Measurements from ENCODE around the gene PCNX2. TPM values are rescaled to one million over a fixed set of nuclear protein-coding genes. Genes with fewer than 3 reads are reported as not detected.
A peak's percentile ranks its signal among the peaks of the same experiment; 100 is the strongest.

PCNX2 gene
- total RNA-seq, 4 donors from 2014 or later, result 12.1 to 35.1 (median 15.8) TPM

DNA sequence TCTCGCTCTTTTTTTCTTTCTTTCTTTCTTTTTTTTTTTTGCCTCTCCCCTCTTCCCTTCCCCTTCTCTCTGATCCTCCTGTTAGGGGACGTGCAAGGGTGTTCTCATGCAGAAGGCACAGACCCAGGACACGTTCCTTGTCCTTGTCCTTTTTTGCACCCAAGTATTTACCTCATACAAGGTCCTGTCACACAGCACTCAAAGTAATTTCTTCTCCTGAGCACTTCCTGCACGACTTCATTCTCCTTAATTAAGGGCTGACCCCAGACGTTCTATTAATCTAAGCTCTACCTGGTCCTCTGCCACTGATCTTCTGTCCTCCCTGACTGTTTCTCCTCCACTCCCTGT is 424 bp upstream of the PCNX2 start:
- Histone ChIP-seq H3K27ac (no peak overlapping the region), H3K36me3 (no peaks in the 10 kb centered on the region), H3K4me1 (no peaks in the 10 kb centered on the region), H3K27me3 (no peaks in the 10 kb centered on the region), H3K9me3 (no peaks in the 10 kb centered on the region), H3K4me3 (replicated peaks in 1 of 3) (peak overlapping the region in 1 of 3 donors; percentile 85)
- 6 to 11% methylated on average over 5 of the region's 5 CpGs for WGBS, 2 donors
- intact Hi-C loops (cut with DNase I), result no loop called here
- DNase-seq, result no peak
- TF ChIP-seq, protein P1, sequence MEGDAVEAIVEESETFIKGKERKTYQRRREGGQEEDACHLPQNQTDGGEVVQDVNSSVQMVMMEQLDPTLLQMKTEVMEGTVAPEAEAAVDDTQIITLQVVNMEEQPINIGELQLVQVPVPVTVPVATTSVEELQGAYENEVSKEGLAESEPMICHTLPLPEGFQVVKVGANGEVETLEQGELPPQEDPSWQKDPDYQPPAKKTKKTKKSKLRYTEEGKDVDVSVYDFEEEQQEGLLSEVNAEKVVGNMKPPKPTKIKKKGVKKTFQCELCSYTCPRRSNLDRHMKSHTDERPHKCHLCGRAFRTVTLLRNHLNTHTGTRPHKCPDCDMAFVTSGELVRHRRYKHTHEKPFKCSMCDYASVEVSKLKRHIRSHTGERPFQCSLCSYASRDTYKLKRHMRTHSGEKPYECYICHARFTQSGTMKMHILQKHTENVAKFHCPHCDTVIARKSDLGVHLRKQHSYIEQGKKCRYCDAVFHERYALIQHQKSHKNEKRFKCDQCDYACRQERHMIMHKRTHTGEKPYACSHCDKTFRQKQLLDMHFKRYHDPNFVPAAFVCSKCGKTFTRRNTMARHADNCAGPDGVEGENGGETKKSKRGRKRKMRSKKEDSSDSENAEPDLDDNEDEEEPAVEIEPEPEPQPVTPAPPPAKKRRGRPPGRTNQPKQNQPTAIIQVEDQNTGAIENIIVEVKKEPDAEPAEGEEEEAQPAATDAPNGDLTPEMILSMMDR (IDR thresholded peaks at IDR 0.05), result no peak
- TF ChIP-seq POLR2A (IDR thresholded peaks at IDR 0.05), result no peak

DNA sequence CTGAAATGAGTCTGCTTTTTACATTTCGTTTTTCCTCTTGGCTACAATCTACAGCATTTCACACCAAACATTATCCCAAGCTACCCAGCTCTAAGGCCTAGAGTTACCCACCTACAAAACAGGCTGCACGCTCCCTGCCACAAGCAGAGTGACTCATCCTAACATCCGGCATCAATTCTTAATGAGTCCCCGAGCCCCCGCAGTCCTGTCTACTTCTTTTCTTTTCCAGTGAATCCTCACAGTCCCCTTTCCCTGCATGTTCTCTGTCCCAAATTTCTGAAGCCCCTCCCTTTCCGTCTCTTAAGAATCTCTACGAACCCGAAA is 650 bp downstream of the PCNX2 start:
- Histone ChIP-seq H3K4me3 (replicated peaks in 1 of 3) (peak overlapping the region in 2 of 3 donors; percentile 24 to 85), H3K4me1 (no peaks in the 10 kb centered on the region), H3K36me3 (no peaks in the 10 kb centered on the region), H3K27ac (peak overlapping the region in 1 of 3 donors; percentile 42), H3K27me3 (no peaks in the 10 kb centered on the region), H3K9me3 (no peaks in the 10 kb centered on the region)
- TF ChIP-seq, protein P1 (IDR thresholded peaks at IDR 0.05), result no peak
- TF ChIP-seq POLR2A (IDR thresholded peaks at IDR 0.05), result no peak
- intact Hi-C loops (cut with DNase I), result no loop called here
- no peak for DNase-seq
- WGBS, 2 donors, result 14 to 17% methylated on average over 8 of the region's 8 CpGs

DNA sequence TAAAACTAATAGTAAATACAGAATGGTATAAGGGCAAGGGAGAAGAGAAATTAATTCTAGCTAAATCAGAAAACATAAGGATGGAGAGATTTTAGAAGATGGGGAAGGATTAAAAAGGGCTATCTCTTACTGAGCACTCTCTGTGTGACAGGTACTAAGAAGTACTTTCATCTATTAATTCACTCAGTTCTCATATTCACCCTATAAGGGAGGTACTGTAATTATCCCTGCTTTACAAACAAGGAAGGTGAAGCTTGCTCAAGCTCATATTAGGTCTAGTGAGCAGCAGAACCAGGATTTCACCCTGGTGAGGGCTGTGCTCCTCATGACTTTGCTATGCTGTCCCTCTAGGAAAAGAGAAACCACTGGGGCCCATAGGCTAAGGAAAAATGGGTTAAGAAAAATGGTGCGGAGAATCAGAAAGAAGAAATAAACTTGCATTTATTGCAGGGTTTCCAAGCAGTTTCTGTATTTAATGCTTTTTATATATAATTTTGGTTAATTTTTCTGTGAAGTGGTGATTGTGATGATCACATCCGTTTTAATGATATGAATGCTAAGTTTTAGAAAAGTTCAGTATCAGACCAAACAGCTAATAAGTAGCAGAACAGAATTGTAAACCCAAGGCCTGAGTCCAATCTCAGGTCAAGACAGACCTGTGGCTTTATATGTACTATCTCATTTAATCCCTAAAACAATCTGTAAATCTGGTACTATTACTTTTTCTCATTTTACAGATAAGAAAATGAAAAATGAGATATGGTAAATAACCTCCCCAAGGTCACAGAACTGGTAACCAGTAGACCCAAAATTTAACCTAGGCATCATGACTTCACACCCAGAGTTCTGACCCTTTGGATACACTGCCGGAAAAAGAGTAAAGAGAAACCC is 1.7 kb downstream of the PCNX2 start:
- Histone ChIP-seq H3K9me3 (no peaks in the 10 kb centered on the region), H3K36me3 (no peaks in the 10 kb centered on the region), H3K27me3 (no peaks in the 10 kb centered on the region), H3K4me3 (replicated peaks in 1 of 3) (no peak overlapping the region), H3K4me1 (no peaks in the 10 kb centered on the region), H3K27ac (no peak overlapping the region)
- 89 to 95% methylated on average over 3 of the region's 3 CpGs for WGBS, 2 donors
- intact Hi-C loops (cut with DNase I), result no loop called here
- no peak for TF ChIP-seq POLR2A (IDR thresholded peaks at IDR 0.05)
- TF ChIP-seq, protein P1 (IDR thresholded peaks at IDR 0.05), result no peak
- no peak for DNase-seq

DNA sequence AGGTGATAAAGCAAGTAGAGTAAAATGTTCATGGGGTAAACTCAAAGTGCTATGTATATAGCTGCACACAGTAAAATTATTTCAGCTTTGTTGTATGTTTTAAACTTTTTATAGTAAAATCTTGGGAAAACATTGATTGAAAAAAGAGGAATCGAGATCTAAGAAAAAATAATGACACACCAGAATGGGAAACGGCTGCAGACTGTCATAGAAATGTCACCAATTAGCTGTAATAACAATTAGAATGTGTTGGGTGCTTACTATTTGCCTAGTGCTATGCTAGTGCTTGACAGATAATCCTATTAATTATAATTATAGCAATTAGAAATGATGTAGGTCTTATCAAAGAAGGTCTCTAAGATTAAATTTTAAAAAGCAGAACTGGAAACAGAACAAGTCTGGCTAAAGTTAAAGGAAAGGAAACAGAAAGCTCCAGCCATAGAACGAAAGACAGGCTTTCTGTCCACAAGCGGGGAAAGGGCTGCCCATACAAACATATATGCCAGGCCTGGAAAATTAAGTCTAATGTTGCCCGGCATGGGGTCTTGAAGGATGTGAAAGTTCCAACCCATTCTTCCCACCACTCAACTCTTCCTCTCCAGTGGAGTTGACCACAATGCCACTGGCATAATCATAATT is 5.0 kb downstream of the PCNX2 start:
- Histone ChIP-seq H3K4me3 (replicated peaks in 1 of 3) (no peak overlapping the region), H3K9me3 (no peaks in the 10 kb centered on the region), H3K27ac (no peak overlapping the region), H3K4me1 (no peaks in the 10 kb centered on the region), H3K27me3 (no peaks in the 10 kb centered on the region), H3K36me3 (no peaks in the 10 kb centered on the region)
- intact Hi-C loops (cut with DNase I), result no loop called here
- TF ChIP-seq, protein P1 (IDR thresholded peaks at IDR 0.05), result no peak
- TF ChIP-seq POLR2A (IDR thresholded peaks at IDR 0.05), result no peak
- WGBS, 2 donors, result 52 to 74% methylated on average over 5 of the region's 5 CpGs
- no peak for DNase-seq

DNA sequence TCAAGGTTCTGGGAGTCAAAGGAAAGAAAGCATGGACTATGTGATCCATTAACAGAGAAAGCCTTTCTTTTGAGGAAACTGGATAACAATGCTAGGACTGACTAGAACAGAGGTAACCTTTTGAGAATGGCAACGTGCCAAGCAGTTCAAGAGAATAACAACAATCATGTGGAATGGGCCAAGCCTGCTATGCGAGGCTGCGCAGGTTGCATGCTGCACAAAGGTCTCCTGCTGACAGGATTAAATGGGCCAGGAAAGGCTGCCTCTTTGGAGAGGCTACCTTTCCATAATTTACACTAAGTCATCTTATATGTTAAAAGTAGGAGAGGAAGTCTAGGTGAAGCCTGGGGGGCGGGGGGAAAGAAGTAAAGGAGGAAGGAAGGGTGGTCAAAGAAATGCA is 5.8 kb downstream of the PCNX2 start:
- intact Hi-C loops (cut with DNase I), result no loop called here
- Histone ChIP-seq H3K27me3 (no peaks in the 10 kb centered on the region), H3K27ac (no peak overlapping the region), H3K4me3 (replicated peaks in 1 of 3) (no peak overlapping the region), H3K36me3 (no peaks in the 10 kb centered on the region), H3K4me1 (no peaks in the 10 kb centered on the region), H3K9me3 (no peaks in the 10 kb centered on the region)
- 59 to 99% methylated on average over 3 to 4 of the region's 4 CpGs for WGBS, 2 donors
- peak in 1 of 2 donors; percentile 65 for DNase-seq
- TF ChIP-seq POLR2A (IDR thresholded peaks at IDR 0.05), result no peak
- TF ChIP-seq, protein P1 (IDR thresholded peaks at IDR 0.05), result no peak
